ENCODE measurements around the gene EXOC3L4.

EXOC3L4 gene

DNA sequence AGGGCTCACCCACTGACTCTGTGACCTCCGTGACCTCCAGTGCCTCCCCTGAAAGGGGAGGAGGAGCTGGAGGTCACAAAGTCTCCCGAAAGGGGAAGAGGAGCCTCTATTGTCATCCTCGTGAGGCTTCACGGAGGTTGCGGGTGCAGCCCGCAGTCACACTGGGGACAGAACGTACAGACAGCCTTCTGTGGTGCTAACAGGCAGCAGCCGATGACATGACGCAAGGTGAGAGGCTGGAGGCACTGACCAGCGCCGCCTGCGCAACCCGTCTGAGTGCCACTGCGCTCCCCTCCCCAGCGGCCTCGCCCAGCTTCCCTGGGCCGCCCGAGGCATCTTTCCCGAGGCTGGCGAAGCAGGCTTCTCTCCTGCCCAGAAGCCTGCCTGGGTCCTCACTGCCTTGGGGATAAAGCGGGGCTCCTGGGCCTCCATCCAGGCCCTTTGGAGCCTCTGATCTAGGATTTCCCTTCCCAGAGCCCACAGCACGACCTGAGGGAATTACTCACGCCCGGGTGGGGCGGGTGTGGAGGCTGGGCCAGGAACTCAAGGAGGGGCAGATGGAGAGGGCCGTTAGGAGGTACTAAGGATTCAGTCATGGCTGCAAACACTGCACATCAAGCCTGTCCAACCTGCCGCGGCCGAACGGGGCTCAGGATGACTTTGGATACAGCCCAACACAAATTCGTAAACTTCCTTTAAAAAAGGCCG is 22.8 kb upstream of the EXOC3L4 start:
- DNase-seq (ENCODE audit: low read depth in 1 of 2, low spot score in 1 of 2): peak in 1 of 2 experiments; percentile 16
- TF ChIP-seq, protein P1, sequence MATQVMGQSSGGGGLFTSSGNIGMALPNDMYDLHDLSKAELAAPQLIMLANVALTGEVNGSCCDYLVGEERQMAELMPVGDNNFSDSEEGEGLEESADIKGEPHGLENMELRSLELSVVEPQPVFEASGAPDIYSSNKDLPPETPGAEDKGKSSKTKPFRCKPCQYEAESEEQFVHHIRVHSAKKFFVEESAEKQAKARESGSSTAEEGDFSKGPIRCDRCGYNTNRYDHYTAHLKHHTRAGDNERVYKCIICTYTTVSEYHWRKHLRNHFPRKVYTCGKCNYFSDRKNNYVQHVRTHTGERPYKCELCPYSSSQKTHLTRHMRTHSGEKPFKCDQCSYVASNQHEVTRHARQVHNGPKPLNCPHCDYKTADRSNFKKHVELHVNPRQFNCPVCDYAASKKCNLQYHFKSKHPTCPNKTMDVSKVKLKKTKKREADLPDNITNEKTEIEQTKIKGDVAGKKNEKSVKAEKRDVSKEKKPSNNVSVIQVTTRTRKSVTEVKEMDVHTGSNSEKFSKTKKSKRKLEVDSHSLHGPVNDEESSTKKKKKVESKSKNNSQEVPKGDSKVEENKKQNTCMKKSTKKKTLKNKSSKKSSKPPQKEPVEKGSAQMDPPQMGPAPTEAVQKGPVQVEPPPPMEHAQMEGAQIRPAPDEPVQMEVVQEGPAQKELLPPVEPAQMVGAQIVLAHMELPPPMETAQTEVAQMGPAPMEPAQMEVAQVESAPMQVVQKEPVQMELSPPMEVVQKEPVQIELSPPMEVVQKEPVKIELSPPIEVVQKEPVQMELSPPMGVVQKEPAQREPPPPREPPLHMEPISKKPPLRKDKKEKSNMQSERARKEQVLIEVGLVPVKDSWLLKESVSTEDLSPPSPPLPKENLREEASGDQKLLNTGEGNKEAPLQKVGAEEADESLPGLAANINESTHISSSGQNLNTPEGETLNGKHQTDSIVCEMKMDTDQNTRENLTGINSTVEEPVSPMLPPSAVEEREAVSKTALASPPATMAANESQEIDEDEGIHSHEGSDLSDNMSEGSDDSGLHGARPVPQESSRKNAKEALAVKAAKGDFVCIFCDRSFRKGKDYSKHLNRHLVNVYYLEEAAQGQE (IDR thresholded peaks at IDR 0.05; ENCODE audit: insufficient replicate concordance, low read depth): no peak
- no peak for TF ChIP-seq POLR2AphosphoS5 (IDR thresholded peaks at IDR 0.05; ENCODE audit: low read depth)
- no peak for TF ChIP-seq CTCF (IDR thresholded peaks at IDR 0.05; ENCODE audit: insufficient read depth, low read length)
- no peak for TF ChIP-seq GABPA (IDR thresholded peaks at IDR 0.05; ENCODE audit: low read depth)
- TF ChIP-seq SPI1 (IDR thresholded peaks at IDR 0.05; ENCODE audit: borderline replicate concordance, low read depth): no peak
- peaks cover 10% of the 10 kb centered on the region for H3K27me3 ChIP-seq (ENCODE audit: insufficient read depth, poor library complexity, severe bottlenecking)
- H3K27ac ChIP-seq (replicated peaks): no peak overlapping the region
- H3K4me3 ChIP-seq (replicated peaks; ENCODE audit: insufficient read depth, low read length): no peak overlapping the region

DNA sequence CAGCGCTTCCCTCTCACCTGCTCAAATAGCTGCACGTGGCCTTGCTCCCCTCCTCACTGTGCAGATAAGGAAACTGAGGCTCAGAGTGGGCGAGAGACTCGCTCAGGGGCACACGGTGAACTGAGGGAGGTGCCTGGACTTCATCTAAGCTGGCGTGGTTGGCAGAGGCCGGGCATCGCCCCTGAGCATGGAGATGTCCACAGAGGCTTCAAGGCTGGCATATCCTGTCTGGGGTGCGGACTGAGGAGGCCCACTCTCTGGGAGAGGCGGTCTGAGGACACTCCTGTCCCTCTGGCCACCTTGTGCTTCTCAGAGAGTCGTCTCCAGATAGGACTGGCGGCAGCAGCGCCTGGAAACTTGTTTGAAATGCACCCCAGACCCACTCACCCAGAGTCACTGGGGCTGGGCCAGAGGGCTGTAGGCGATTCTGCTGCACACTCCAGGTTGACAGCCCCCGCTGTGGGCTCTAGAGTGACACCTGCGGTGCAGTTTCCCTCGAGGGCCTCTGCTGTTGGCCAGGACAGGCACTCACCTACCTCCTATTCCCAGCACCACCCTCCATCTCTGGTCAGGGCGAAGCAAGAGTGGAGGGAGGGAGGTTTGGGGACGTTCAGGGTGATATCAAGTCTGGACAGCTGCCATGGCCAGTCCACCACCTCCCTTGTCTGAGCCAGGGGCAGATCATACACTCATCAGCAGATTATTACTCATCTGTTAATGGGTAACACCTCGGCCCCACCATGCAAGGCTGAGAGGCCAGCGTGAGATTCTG is 21.7 kb upstream of the EXOC3L4 start:
- DNase-seq (ENCODE audit: low read depth in 1 of 2, low spot score in 1 of 2): no peak
- TF ChIP-seq, protein P1 (IDR thresholded peaks at IDR 0.05; ENCODE audit: insufficient replicate concordance, low read depth): no peak
- TF ChIP-seq CTCF (IDR thresholded peaks at IDR 0.05; ENCODE audit: insufficient read depth, low read length): no peak
- no peak for TF ChIP-seq GABPA (IDR thresholded peaks at IDR 0.05; ENCODE audit: low read depth)
- TF ChIP-seq SPI1 (IDR thresholded peaks at IDR 0.05; ENCODE audit: borderline replicate concordance, low read depth): no peak
- no peak for TF ChIP-seq POLR2AphosphoS5 (IDR thresholded peaks at IDR 0.05; ENCODE audit: low read depth)
- Histone ChIP-seq H3K27me3 (ENCODE audit: insufficient read depth, poor library complexity, severe bottlenecking) (peaks cover 10% of the 10 kb centered on the region), H3K4me3 (replicated peaks; ENCODE audit: insufficient read depth, low read length) (no peak overlapping the region), H3K27ac (replicated peaks) (no peak overlapping the region)

DNA sequence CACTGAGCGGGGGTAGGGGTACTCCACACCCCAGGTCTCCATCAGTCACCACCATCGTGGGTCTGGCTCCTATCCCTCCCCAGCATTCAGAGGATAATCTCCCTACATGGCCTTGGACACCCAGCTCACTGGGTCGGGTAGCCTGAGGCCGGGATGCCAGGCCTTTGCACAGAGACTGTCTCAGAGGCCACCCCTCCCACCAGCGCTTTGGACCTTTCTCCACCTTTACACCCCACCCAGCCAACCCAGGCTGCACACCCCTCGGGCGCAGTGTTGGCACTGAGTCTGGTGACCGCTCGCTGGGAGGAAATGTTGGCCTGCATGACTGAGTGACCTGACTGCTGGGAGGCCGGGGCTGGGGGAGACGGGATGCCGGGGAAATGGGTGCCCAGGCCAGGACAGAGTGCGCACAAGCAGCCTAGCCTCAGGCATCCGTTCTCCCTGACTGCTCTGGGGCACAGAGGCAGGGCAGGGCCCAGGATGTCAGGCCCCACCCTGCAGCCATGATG is 21.1 kb upstream of the EXOC3L4 start:
- no peak for DNase-seq (ENCODE audit: low read depth in 1 of 2, low spot score in 1 of 2)
- Histone ChIP-seq H3K27ac (replicated peaks) (no peak overlapping the region), H3K27me3 (ENCODE audit: insufficient read depth, poor library complexity, severe bottlenecking) (peaks cover 10% of the 10 kb centered on the region), H3K4me3 (replicated peaks; ENCODE audit: insufficient read depth, low read length) (no peak overlapping the region)
- TF ChIP-seq SPI1 (IDR thresholded peaks at IDR 0.05; ENCODE audit: borderline replicate concordance, low read depth) (no peak), CTCF (IDR thresholded peaks at IDR 0.05; ENCODE audit: insufficient read depth, low read length) (no peak), GABPA (IDR thresholded peaks at IDR 0.05; ENCODE audit: low read depth) (no peak), POLR2AphosphoS5 (IDR thresholded peaks at IDR 0.05; ENCODE audit: low read depth) (no peak)
- TF ChIP-seq, protein P1 (IDR thresholded peaks at IDR 0.05; ENCODE audit: insufficient replicate concordance, low read depth): no peak

Measured in HL-60 (cell line).